RPMI7951 (cell line): ENCODE data around the gene NRXN2. TPM values are rescaled to one million over a fixed set of nuclear protein-coding genes. Genes with fewer than 3 reads are reported as not detected.

ENCODE experiments used
- DNase-seq: peaks from one replicate; pipeline ENCODE4 v3.0.0-alpha.2; 2012; ENCODE audit warnings: low read depth
- total RNA-seq: library from RNA; depleted of rRNA; stranded (reverse); fragments of >200 nt; shearing (Covaris generic); gene quantifications from 2 replicates; pipeline ENCODE4 v1.2.3, GENCODE V29; 2014

Gene NRXN2
- total RNA-seq, 1 experiment from 2014 or later: 0.36 TPM

DNA sequence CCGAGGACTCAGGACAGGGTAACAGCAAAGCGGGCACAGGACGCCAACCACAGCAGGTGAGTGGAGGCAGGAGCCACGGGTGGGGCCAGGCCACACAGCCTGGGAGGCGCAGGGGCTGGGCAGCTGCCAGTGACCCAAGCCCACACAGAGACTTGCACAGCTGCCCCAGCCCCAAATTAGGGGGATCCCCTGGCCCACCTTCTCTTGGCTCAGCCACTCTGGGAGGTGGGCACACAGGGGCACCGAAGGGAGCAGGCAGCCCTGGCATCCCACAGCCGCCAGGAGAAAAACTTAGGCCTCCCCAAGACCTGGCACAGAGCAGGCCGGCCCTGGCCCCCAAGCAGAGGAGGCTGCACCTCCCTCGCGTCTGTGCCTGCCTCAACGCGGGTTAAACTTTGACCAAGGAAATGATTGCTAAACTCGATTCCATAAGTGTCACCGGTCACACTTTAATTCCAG is 132.2 kb downstream of the NRXN2 start, which contains the start of gene SLC22A12:
Gene SLC22A12, plus strand, starts transcription at position 458 of the 459 bp plus-strand sequence. CDS start 337 bp downstream, outside the sequence.
- DNase-seq: no peak

DNA sequence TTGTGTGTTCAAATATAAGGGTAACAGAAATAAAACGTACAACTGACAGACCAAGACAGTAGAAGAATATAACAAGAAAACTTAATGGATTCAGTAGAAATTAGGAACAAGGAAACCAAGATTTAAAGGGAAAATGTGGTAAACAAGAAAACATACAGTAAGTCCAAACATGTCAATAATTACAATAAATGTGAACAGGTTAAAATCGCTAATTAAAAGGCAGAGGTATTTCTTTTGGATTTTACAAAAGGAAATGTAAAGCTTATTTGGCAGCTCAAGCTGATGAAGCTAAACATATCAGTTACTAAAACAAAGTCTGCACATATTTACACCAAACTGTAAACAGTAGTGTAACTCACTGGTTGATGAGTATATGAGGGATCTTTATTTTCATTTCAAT is 134.3 kb downstream of the NRXN2 start:
- no peak for DNase-seq

DNA sequence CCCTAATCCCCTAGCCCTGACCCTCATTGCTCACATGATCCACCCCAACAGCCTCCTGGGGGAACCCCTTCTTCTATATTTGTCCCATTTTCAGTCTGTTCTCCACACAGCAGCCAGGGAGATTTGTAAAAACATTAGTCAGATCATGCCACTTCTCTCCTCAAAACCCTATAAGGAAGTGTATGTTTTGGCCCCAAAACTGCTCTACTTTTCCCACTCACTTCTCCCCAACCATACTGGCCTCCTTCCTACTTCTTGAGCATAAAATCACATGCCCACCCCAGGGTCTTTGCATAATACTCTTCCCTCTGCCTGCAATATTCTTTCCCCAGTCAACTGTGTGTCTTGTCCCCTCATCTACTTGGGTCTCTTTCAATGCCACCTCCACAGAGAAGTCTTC is 136.6 kb downstream of the NRXN2 start:
- DNase-seq: no peak

DNA sequence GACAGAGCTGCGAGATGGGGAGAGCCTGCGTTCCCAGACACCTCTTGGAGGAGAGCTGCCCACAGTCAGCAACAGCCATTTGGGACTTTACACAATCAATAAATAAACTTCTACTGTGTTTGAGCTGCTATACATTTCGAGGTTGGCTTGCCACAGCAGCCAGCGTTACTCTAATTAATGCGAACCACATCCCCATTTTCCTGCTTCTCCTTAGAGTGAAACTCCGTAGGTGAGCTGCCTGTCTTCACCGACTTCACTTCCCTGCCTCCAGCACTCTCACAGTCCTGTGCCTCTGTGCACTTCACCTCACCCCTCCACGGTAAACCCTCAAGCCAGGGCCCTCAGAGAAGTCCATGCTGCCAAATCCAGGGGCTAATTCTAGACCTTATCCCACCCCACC is 137.8 kb downstream of the NRXN2 start:
- DNase-seq: no peak

DNA sequence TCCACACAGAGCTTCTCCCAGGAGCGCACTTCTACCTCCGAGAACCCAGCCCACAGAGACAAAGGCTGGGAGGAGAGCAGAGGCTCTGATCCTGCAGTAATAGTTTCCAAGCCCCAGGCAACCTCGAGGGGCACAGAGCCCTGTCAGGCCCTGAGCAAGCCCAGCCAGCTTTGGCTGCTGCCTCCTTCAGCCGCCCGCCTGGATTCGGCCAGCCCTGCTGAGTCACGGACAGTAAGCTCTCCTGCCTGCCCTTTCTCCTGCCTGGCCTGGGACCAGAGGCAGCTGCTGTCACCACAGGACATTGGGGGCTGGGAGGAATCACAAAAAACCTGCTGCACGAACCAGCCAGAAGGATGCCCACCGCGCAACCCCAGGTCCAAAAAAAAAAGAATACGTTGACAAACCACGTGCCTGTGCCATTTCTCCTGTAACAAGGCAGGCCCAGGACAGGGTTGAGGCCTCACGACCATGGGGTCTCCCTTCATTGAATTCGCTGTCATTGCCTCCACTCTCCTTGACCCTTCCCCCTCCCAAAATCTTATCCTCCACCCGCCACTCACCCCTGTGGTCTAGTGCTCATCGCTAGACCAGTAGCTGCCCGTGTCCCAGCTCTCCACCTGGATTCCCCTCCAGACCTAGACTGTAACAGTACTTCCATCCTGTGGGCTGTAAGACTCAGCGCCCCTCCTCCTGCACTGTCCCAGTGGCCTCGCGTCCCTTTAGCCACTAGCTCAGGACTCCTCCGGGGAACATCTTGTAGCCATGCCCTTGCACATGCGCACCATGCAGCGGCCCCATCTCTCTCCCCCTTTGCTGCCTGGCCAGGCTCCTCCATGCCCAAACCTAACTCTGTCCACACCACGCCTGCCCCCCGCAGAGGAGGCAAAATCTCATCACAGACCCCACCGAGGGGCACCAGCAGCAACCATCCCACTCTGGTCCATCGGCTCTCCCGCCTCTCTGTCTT is 139.4 kb downstream of the NRXN2 start:
- DNase-seq: no peak

DNA sequence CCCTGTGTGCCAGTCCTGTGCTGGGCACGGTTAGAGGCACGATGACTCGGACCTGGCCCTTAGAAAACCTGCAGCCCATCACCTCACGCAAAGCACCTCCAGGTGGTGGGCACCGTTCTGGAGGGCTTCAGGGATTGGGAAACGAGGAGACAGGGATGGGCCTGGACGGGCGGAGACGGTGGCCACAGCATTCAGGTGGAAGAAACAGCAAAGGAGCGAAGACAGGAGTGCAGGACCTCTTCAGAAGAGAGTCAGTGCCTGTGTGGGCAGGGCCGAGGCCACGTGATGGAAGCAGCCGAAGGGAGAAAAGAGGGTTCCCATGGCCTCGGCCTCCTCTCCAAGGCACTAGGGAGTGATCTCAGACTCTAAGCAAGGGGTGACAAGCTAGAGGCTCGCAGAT is 140.1 kb downstream of the NRXN2 start:
- DNase-seq: no peak

DNA sequence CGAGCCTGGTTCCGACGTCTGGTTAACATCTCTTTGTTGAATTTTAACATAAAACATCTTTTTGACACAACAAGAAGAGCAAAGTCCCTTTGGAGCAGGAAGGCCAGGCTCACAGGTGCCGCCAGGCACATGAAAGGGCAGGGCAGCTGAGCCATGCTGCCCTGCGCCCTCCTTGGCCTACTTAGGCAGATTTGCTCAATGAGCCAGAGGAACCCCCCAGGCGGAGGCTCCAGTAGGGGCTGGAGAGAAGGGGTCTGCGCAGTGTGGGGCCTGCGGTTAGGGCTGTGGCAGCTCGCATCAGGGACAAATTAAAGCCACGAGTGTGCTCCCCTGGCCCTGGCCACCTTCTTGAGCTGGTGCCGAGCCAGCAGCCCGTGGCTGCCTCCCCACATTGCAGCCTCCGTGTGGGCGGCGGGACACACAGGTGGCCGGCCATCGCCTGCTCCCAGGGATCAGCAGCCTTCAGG is 141.9 kb downstream of the NRXN2 start:
- DNase-seq: no peak

DNA sequence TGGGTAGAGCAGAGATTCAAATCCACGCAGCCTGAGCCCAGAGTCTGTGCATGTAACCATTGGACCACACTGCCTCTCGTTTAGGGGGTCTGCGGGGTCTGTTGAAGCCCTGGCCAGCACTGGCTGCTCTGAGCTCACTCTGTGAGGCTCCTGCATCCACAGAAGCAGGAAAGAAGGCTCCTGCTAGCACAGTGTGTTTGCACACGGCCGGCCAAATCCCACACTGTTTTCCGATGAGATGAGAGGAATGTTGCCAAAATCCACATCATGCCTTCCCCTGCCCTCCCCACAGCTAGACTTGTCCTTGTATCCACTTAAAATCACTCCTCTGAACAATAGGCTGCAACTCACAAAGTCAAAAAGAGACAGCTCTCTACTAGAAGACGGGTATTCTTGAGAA is 142.6 kb downstream of the NRXN2 start:
- no peak for DNase-seq

DNA sequence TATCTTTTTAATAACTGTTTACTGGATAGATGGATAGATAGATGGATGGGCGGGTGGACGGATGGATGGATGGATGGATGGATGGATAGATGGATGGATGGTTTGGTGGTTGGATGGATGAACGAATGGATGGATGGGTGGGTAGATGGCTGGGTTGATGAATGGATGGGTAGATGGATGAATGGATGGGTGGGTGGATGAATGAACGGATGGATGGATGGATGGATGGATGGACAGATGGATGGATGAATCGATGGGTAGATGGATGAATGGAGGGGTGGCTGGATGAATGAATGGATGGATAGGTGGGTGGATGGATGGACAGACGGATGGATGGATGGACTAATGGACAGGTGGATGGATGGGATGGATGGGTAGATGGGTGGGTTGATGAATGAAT is 145.8 kb downstream of the NRXN2 start:
- DNase-seq: no peak

DNA sequence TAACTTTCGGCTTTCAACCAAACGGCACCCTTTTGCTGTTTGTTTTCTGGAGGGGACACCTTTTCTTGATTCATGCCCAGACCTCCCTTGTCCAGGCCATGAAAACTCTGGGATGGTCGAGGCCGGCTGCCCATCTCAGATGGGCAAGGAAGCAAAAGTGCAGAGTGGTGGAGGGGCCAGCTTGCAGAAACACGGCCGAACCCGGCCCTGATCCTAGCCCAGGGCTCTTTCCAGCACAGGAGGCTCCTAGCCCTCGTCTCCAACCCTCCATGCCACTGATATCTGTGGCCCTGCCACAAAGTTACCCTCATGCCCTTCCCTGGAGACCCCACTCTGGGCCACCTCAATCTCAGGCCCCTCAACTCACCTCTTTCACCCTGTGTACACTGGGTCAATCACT is 150.9 kb downstream of the NRXN2 start:
- no peak for DNase-seq

DNA sequence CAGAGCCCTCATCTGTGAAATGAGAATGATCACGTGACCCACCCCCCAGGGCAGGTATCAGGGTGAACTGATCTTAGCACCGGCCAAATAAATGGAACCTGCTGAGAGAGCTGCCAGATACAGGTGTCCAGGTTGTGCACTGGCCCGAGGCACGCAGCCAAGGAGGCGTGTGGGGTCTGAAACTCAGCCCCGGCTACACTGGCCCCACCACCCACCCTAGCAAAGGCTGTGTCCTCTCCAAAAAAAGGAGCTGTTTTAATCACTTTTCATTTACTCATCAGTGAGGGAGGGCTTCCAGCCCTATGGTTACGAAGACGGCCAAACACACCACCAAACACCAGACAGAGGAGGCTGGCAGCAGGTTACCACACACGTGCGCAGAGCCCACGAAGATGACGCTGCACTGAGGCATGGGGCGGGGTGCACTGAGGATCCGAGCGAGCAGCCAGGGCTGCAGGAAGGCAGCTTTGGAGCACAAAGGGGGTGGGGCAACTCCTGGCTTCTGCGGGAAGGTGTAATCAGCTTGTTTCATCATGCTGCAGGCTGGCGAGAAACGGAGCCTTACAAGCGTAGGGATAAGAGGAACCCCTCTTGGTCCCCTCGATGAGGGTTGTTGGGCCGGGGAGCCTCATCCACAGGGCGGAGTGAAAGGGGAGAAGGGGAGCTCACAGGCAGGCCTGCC is 151.4 kb downstream of the NRXN2 start:
- no peak for DNase-seq

DNA sequence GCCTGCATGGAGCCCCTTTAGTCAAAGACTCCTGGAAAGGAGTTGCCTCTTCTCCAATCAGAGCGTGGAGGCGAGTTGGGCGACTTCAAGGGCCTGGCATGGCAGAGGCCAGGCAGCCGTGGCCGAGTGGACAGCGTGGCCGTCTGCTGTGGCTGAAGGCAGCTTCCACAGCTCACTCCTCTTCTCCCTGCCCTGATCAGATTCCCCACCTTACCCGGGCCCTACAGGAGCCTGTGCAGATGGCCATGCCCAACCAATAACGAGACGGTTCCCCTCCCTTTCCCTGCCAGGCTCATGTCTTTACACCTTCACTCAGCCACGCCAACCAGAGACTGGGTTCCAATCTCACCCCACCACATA is 152.0 kb downstream of the NRXN2 start:
- DNase-seq: no peak

DNA sequence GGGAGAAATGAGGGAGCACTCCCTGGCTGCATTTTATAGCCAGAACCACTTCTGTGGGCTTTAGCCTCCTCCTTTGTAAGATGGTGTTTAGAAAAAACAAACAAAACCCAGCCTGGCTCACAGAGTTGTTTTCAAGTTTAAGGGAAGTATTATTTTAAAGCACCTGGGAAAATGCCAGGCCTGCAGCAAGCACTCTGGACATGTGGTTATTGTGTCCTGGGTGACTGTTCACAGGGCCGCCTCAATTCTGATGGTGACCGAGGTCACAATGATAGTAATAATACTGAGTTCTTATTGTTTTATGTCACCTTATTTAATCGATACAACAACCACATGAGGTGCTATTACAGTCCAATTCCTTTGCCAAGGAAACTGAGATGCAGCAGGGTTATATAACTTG is 152.7 kb downstream of the NRXN2 start:
- no peak for DNase-seq

DNA sequence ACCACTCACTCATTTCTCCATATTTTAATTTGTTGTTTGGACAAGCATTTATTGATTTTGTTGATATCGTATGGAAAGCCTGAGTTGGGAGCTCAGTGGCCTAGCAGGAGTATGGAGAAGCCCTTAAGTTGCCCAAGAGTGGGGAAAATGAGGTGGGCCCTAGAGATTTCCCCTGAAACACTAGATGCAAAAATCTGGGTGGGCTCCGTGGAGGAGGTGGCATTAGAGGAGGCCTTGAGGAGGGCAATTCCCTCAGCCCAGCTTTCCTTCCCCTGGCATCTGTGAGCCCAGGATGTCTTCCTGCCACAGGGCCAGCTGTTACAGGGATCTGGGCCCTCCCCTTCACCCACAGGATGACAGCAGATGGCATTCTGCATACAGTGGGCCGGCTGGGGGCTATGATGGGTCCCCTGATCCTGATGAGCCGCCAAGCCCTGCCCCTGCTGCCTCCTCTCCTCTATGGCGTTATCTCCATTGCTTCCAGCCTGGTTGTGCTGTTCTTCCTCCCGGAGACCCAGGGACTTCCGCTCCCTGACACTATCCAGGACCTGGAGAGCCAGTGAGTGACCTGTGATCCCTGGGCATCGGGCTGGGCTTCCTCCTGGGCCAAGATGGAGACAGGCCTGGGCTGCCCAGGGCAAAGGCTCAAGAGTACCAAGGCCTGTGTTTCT is 153.6 kb downstream of the NRXN2 start:
- DNase-seq: no peak

DNA sequence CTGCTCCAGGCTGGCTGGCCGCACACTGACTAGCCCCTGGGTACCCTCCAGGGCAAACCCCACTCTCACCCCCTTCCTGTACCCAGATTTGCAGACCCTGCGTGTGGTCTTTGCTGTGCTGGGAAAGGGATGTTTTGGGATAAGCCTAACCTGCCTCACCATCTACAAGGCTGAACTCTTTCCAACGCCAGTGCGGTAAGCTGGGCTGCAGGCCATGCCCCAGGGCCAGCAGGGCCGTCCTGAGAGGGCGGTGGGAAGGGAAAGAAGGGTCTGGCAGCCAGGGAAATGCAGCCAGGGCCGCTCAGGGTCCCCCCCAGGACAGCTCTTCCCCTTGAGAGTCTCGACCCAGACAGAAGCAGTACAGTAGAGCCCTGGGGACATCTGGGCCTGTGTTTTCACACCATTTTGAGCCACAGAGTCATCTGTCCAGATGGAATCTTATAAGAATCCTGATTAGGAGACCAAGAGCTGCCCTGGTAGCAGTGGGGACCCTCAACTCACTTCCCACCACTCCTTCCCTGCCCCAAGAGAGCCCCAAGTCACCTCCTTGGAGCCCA is 154.3 kb downstream of the NRXN2 start:
- no peak for DNase-seq

DNA sequence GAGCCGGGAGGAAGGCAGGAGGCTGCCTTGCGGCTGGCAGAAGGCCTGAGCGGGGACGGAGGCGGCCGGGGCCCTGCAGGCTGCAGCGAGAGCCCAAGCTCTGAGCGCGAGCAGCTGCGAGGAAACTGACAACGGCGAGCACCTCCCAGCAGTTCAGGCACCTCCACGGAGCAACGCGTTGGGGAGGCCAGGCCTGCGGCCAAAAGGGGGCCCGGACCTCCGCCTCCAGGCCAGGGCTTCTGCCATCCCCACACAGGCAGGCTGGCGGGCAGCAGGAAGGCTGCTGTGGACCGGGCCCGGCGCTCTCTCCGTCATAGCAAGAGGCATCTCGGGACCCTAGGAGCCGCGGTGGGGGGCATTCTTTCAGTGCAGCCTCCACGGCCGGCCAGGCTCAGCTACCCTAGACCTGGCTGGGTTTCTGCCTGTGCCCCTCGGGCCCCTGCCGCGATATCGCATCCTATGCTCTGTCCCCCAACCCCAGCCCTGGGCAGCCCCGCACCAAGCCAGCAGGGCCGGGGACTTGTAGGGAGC is 154.9 kb downstream of the NRXN2 start:
- no peak for DNase-seq

DNA sequence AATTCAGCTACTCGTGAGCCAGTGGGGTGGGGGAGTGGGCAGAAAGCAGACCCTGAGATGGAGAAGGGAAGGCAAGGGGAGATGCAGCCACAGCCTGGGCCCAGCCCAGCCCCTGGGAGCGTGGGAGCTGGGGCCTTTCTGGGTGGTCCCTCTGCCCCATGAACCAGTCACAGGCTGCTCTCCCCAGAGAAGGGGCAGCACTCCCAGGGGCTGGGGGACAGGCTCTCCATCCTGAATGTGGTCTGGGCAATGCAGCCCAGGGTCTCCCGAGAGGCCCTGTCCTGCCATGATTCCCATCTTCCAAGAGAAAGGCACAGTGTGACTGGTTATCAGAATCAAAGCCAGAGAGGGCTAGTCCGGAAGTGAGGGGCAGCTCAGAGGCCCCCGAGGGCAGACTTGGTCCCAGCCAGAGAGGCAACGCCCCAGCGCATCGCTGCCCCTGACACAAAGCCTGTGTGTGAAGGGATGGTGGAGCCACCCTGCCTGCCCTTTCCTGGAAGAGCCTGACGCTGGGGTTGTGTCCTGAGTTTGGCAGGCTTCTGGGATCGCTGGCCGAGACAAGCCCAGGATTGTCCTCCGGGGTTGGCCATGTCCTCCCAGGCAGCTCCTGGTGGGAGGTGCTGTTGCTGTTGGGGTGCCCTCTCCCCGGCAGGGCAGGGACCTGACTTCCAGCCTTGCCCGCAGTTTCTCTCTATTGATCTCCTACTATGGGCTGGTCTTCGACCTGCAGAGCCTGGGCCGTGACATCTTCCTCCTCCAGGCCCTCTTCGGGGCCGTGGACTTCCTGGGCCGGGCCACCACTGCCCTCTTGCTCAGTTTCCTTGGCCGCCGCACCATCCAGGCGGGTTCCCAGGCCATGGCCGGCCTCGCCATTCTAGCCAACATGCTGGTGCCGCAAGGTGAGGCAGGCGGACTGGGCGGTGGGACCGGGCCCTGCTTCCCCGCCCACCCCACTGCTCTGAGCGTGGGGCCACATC is 155.8 kb downstream of the NRXN2 start:
- DNase-seq: no peak

DNA sequence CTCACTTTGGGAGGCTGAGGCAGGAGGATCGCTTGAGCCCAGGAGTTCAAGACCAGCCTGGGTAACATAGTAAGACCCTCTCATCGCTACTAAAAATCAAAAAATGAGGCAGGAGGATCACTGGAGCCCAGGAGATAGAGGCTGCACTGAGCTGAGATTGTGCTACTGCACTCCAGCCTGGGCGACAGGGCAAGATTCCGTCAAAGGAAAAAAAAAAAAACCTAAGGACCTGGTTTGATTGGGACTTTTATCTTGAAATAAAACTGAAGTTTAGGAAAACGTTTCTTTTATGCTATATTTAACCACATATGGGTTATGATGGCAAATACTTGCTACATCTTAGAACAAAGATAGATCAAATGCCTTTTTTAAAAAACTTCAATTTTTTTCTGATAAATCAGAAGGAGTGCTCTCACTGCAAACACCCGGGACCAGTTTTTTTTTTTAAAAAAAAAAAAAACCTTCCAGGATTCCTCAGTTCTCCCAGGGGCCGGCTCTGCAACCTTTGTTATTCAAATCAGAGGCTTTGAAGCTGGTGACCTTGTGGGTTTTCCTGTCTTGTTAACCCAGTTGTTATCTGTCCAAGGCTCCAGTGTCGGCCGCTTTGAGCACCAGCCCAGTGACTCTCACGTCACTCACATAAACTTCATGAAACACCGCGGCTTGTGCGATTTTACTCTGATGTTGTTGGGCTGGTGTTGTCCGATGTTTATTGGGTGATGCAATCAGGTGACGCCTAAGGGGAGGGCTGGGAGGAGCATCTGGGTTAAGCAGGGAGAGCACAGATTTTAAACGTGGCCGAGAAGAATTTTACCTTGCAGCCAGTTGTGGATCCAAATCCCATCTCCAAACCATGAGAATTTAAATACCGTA is 156.7 kb downstream of the NRXN2 start:
- DNase-seq: peak; percentile 49
